ENCODE data around the gene C16orf46.

- no peak for TF ChIP-seq ZNF143 (CRISPR knock-in tag; IDR thresholded peaks at IDR 0.05)
- TF ChIP-seq GABPA (tag; conservative IDR thresholded peaks at IDR 0.05; ENCODE audit: low read depth): no peak
- no peak for TF ChIP-seq ZNF121 (CRISPR knock-in tag; conservative IDR thresholded peaks at IDR 0.05)
- TF ChIP-seq DPF2 (IDR thresholded peaks at IDR 0.05): no peak
- TF ChIP-seq TAF15 (IDR thresholded peaks at IDR 0.05; ENCODE audit: low read depth, low read length): no peak
- TF ChIP-seq ZC3H11A (IDR thresholded peaks at IDR 0.05; ENCODE audit: low read depth, low read length): no peak
These were observed 58.5 kb downstream of the C16orf46 start for GRCh38 chr16:81018496-81018895.
